Activated CD4-positive, CD25-positive, alpha-beta regulatory T cell treated with anti-CD3 and anti-CD28 coated beads, Interleukin-2, amount 50 U/mL, for 16 hours (primary cell): ENCODE data around the gene COL4A6.

ENCODE experiments used
- DNase-seq: peaks from one replicate; pipeline ENCODE4 v3.0.0-alpha.2; 2020; ENCODE audit warnings: low read depth, low spot score

COL4A6 gene

DNA sequence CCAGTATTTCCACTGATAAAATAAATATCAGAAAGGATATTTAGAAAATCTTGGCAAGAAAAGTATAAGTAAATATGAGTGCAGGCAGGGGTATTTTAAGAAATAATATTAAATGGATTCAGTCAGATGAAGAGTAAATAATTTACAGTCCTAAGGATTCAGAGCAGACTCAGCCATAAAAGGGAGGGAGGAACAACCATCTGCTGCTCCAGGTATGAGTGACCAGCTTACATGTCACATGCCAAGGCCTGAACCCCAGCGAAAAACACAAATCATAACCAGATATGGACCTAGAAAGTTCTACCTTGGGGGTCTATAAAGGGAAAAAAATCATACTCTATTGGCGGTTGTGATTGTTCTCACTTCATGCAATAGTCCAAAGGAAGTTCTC is 166.8 kb downstream of the COL4A6 start:
- DNase-seq: no peak

GRCh38 chrX:108270739-108271396 is 167.4 kb downstream of the COL4A6 start:
- DNase-seq: no peak

DNA sequence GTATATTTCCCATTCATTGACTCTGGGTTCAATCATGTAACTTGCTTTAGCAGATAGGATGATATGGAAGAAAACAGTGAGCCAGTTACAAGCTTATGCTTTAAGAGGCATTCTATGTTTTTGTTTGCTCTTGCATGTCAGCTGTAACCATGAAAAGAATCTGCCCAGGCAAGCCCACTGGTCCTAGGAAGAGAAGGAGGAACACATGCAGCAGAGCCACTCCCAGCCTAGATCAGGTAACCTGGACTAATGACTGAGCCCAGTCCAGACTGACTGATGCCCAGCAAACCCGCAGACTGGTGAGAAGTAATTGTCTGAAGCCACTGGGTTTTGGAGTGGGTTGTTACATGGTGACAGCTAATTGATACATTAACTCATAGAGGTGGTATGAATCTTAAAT is 167.9 kb downstream of the COL4A6 start:
- no peak for DNase-seq

GRCh38 chrX:108268434-108269080 is 169.7 kb downstream of the COL4A6 start:
- no peak for DNase-seq

DNA sequence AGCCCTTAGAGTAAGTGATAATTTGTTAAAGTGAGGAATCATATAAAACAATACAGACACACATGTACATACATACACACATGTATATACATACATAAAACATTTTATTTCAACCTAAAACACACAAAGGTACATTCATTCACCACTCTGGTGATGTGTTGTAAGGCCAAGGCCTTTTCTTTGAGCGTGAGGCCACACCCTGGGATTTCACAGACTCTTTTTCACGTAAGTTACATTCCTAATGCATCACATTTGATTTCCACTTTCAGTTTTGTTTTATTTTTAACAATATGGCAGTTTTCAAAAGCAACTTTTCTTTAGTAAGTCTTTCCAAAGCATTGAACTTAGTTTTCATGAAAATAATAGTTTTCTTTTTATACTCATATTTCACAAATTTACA is 170.7 kb downstream of the COL4A6 start:
- no peak for DNase-seq

DNA sequence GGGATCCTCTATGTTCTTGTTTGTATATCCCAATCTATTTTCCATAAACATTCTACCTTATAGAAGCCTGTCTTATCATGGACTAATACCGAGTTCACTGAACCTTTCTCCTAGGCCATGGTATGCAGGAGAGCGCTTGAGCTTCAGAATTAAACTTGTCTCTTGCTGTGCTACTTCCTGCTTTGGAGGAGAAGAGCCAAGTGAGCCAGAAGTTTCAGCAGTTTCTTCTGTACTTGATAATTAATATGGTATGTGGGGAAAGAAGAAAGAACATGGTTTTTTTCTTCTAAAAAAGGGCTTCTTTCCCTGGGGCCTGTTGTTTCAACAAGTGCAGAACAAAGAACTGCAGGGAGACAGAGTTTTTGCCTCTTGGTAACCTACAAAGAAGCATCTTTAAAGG is 173.8 kb downstream of the COL4A6 start:
- no peak for DNase-seq

GRCh38 chrX:108261549-108262203 is 176.5 kb downstream of the COL4A6 start:
- no peak for DNase-seq

GRCh38 chrX:108257556-108257955 is 180.7 kb downstream of the COL4A6 start:
- DNase-seq: no peak

DNA sequence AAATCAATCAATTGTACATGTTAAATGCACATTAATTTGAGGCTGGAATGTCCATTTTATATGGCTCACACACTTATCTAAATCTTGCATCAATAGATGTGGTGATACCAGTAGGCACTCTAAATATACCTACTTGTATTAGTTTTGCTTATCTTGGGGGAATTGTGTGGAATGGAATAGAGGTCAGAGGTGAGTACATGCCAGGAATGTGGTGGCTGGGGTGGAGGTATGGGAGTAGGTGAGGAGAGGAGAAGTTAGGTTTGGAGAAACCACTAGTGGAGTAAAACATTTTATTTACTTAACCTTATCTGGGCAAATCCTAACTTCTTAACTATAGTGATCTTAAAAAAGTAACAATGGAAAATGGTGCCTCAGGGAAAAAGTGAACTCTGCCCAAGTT is 183.6 kb downstream of the COL4A6 start:
- no peak for DNase-seq

DNA sequence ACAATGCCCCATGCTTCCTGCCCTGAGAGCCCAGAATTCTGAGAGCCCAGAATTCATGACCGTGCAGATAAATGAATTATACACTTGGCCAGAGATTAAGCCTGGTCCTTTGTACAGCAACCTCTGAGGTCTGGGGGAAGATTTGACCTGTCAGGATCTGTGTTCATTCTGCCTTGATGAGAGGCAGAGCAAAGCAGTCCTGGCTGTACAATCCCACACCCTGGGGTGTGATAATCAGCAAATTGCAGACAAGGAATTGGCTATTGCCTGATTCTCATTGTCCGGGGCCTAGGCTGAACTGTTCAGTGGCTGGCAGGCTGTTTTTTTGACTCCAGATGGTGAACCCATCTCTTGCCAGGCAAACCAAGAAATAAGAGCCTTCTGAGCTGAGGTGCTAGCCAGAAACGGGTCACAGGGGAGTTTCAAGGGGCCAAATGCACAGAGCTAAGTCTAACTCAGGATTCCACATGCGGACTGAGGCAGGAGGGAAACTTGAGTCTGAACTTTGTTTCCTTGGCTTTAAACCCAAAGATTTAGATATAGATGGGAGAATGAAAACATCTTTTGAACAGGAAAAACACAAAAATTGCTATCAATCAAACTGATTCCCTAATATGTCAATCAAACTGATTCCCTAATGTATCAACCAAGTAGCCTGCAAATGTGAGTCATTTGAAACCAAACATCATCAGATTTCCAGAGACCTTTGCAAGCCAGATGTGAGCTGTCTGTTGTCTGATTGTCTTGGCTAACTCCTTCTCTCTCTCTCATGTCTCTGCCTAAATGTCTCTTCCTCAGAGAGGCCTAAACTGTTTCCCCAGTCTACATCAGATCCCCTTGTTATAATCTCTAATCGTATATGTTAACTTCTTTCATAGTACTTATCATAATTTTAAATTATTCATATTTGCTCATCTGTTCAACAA is 187.3 kb downstream of the COL4A6 start:
- no peak for DNase-seq

GRCh38 chrX:108246304-108246954 is 191.8 kb downstream of the COL4A6 start:
- no peak for DNase-seq

DNA sequence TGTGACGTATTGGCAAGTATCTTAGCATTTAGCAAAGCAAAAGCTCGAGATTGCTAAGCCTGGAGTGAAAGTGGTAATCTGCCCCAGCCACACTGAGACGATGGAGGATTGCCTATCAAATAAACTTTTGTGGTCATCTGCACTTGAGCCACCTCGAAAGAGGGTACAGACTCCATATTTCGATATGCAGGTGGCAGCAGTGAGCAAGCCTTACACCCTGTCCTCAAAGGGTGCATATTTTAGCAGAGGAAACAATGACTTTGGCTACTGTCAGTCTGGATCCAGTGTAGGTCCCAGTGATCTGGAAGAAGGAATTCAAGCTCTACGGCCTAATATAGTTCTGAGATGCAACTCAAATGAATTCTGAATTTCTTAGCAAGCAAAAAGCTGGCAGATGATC is 192.8 kb downstream of the COL4A6 start:
- no peak for DNase-seq

- DNase-seq: no peak
Observed at GRCh38 chrX:108235986-108236385, 202.2 kb downstream of the COL4A6 start.

- DNase-seq: no peak
Observed at GRCh38 chrX:108230574-108230973, 207.6 kb downstream of the COL4A6 start.

DNA sequence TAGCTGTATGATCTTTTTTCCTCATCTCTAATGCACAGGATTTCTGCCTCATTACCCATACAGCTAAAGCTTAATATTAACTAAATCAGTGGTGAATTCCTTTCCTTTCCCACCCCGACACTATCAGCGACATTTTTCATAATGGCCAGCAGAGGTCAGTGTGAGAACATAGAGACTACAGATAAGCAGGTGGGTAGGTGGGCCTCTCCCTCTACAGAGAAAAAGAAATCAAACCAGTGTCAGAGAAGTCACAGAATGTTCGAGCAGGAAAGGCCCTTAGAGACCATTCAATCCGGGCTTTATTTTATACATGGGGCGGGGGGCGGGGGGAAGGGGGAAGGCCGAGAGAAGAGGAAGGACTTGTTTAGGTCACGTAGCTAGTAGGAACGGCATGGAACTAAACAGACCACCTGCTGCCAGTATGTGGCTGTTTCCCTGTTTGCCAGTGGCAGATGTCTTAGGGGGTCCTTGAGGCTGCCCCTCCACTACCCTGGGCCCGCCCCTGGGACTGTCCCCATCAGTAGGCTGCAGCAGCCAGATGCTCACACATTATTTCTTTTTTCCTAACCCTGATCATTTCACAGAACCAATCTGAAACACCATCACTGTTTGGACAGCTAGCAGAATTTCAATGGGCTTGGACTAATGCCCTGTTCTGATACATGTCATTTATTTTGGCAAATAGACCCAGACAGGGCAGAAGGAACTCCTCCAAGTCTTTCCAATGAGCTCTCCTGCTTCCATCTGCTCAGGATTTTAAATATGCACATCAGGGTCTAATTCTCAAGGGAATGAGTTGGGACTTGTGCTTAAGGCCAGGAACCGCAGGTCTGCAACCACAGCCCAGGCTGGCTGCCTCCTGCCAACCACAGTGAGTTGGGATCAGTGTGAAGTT is 213.2 kb downstream of the COL4A6 start:
- no peak for DNase-seq

DNA sequence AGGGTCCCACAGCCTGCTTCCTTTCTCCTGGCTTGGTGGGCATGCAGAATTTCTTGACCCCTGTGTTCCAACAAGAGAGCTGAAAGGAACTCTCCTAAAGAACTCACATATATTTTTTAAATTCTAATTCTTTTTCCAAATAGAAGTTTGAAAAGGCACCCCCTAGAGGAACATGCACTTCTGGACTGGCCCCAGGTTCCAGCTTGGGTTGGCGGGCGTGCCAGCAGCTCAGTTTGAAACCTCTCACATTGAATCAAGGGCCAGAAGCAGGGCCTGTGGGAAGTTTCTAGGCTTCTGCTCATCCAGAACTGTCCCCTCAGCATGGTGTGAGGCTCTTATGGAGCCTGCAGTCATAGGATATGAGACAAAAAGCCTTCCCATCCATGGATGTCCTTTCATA is 214.0 kb downstream of the COL4A6 start:
- DNase-seq: no peak

- no peak for DNase-seq
Observed at GRCh38 chrX:108223585-108223984, 214.6 kb downstream of the COL4A6 start.

GRCh38 chrX:108221301-108221864 is 216.8 kb downstream of the COL4A6 start:
- DNase-seq: no peak

- no peak for DNase-seq
Observed at GRCh38 chrX:108219949-108220601, 218.1 kb downstream of the COL4A6 start.

GRCh38 chrX:108217876-108218275 is 220.3 kb downstream of the COL4A6 start:
- DNase-seq: no peak
